Mucosa of descending colon (tissue), 3 donors: ENCODE measurements around the gene PCDHA8. TPM values are rescaled to one million over a fixed set of nuclear protein-coding genes. Genes with fewer than 3 reads are reported as not detected.

Experiments
- ATAC-seq: fragments of 200-7000 bp; cut with Tn5 transposase; one replicate; pipeline ENCODE4 v1.9.1; 2020; ENCODE audit warnings: mild to moderate bottlenecking, moderate library complexity
- DNase-seq, 3 donors: peaks; one replicate each; pipeline ENCODE4 v3.0.0-alpha.2; 2020
- H3K36me3 ChIP-seq: fragments of 200-600 bp; one replicate; pipeline ENCODE4 v1.8.0; 2021; ENCODE audit warnings: low read depth, mild to moderate bottlenecking
- H3K4me1 ChIP-seq: fragments of 200-600 bp; one replicate; pipeline ENCODE4 v1.8.0; 2021; ENCODE audit warnings: low read depth, mild to moderate bottlenecking
- H3K4me3 ChIP-seq: fragments of 200-600 bp; one replicate; pipeline ENCODE4 v1.8.0; 2021; ENCODE audit warnings: mild to moderate bottlenecking
- H3K9me3 ChIP-seq: fragments of 200-600 bp; one replicate; pipeline ENCODE4 v1.8.0; 2021; ENCODE audit warnings: mild to moderate bottlenecking
- intact Hi-C, 2 donors: fragments of 100-400 bp; cut with DNase I in 1 of 2; cut with micrococcal nuclease in 1 of 2; formaldehyde crosslinking; loops; one replicate each; pipeline versions ENCODE4 v1.11.0 to v1.11.1; 2022; cut with DNase I, micrococcal nuclease
- total RNA-seq, 3 donors: library from RNA; stranded (reverse); fragmentation: NEBNext Ultra II Directional in 2 of 3; extraction: Animal tissue kit (Norgen Biotek cat#: 25700) in 2 of 3; gene quantifications; one replicate each; pipeline versions ENCODE4 v1.2.1 to v1.2.4, GENCODE V29; 2021 to 2023
- TF ChIP-seq, protein P1 (sequence below): fragments of 200-600 bp; IDR thresholded peaks from one replicate; pipeline ENCODE4 v1.8.0; 2022; ENCODE audit warnings: antibody characterized with exemption, mild to moderate bottlenecking
- donor health status: DM: no; HTN: no; CAD: no; lungs with moderate emphysema.
- donor health status: DM: no; HTN: no; CAD: no.
- donor health status: DM: no; HTN: yes; CAD: no.

Gene PCDHA8
- total RNA-seq, 3 donors from 2014 or later: 0.14 to 0.19 TPM; not detected in 1

DNA sequence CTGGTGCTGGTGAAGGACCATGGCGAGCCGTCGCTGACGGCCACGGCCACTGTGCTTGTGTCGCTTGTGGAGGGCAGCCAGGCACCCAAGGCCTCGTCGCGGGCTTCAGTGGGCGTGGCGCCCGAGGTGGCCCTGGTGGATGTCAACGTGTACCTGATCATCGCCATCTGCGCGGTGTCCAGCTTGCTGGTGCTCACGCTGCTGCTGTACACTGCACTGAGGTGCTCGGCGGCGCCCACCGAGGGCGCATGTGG lies 16.9 kb downstream of the PCDHA8 start:
- Histone ChIP-seq H3K9me3 (peaks cover 45% of the 10 kb centered on the region), H3K36me3 (no peaks in the 10 kb centered on the region), H3K4me3 (no peak overlapping the region), H3K4me1 (no peaks in the 10 kb centered on the region)
- ATAC-seq (no peak), DNase-seq (no peak)
- intact Hi-C loops: no loop called here
- TF ChIP-seq, protein P1, sequence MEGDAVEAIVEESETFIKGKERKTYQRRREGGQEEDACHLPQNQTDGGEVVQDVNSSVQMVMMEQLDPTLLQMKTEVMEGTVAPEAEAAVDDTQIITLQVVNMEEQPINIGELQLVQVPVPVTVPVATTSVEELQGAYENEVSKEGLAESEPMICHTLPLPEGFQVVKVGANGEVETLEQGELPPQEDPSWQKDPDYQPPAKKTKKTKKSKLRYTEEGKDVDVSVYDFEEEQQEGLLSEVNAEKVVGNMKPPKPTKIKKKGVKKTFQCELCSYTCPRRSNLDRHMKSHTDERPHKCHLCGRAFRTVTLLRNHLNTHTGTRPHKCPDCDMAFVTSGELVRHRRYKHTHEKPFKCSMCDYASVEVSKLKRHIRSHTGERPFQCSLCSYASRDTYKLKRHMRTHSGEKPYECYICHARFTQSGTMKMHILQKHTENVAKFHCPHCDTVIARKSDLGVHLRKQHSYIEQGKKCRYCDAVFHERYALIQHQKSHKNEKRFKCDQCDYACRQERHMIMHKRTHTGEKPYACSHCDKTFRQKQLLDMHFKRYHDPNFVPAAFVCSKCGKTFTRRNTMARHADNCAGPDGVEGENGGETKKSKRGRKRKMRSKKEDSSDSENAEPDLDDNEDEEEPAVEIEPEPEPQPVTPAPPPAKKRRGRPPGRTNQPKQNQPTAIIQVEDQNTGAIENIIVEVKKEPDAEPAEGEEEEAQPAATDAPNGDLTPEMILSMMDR: no peak

DNA sequence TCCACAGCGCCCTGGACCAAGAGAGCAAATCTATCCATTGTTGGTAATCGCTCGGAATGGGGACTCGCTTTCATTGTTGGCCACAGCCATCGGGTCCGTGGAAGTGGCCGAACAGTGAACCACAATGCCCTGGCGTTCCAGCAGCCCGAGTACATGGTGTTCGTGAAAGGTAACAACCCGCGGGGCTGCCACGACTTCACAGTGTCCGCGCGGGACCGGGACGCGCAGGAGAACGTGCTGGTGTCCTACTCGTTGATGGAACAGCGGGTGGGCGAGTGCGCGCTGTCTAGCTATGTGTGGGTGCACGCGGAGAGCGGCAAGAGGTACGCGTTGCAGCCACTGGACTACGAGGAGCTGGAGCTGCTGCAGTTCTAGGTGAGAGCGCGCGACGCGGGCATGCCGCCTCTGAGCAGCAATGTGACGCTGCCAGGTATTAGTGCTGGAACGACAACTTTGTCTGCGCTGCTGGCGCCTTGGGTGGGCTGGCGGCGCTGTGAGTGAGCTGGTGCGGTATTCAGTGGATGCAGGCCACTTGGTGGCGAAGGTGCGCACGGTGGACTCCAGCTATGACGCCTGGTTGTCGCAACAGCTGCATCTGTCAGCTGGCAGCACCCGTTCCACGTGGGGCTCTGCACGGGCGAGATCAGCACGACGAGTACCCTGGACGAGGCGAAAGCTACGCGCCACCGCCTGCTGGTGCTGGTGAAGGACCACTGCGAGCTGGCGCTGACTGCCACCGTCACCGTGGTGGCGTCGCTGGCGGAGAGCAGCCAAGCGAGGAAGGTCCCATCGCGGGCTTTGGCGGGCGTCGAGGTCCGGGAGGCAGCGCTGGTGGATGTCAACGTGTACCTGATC lies 21.7 kb downstream of the PCDHA8 start:
- intact Hi-C loops: no loop called here
- TF ChIP-seq, protein P1: no peak
- peaks cover 38% of the 10 kb centered on the region for H3K9me3 ChIP-seq
- no peaks in the 10 kb centered on the region for H3K36me3 ChIP-seq
- ATAC-seq: no peak
- DNase-seq: no peak
- H3K4me1 ChIP-seq: no peaks in the 10 kb centered on the region
- H3K4me3 ChIP-seq: no peak overlapping the region

DNA sequence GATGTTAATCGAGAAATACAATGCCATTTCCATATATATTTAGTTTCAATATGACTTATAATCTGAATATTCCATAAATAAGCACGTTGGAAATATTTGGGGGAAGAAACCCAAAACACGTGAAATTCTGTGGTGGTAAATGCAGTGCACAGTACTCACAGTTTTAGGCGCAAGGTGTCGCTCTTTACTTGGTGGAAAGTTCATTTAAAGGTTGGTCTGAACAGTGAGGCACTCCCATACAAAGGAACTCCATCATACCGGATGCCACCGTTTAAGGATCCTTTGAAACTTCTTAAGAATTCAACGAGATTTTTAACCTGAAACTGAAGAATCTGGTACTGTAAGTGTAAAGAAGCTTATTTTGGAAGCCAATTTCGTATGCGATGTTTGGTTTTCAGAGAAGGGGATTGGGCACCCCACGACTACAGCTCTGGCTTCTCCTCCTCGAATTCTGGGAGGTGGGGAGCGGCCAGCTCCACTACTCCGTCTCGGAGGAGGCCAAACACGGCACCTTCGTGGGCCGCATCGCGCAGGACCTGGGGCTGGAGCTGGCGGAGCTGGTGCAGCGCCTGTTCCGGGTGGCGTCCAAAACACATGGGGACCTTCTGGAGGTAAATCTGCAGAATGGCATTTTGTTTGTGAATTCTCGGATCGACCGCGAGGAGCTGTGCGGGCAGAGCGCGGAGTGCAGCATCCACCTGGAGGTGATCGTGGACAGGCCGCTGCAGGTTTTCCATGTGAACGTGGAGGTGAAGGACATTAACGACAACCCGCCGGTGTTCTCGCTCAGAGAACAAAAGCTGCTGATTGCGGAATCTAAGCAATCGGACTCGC lies 28.0 kb downstream of the PCDHA8 start, which contains the start of gene PCDHA11:
Gene PCDHA11 (plus strand): TSS at position 237 of the 834 bp plus-strand sequence. CDS start 147 bp downstream, at position 384.
- intact Hi-C loops: no loop called here

DNA sequence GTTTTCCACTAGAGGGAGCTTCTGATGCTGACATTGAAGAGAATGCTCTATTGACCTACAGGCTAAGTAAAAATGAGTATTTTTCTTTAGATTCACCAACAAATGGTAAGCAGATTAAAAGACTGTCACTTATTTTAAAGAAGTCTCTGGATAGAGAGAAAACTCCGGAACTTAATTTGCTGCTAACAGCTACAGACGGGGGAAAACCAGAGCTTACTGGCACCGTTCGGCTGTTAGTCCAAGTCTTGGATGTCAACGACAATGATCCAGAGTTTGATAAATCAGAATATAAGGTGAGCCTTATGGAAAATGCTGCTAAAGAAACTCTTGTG lies 28.5 kb downstream of the PCDHA8 start:
- ATAC-seq (no peak), DNase-seq (no peak)
- TF ChIP-seq, protein P1: no peak
- intact Hi-C loops: no loop called here
- Histone ChIP-seq H3K36me3 (no peaks in the 10 kb centered on the region), H3K4me1 (no peaks in the 10 kb centered on the region), H3K9me3 (peaks cover 38% of the 10 kb centered on the region), H3K4me3 (no peak overlapping the region)

More for the DNA sequence above, 28.0 kb downstream of the PCDHA8 start, which contains the start of gene PCDHA11:
- TF ChIP-seq, protein P1: no peak
- ATAC-seq (no peak), DNase-seq (no peak)
- H3K9me3 ChIP-seq: peaks cover 38% of the 10 kb centered on the region
- H3K4me1 ChIP-seq: no peaks in the 10 kb centered on the region
- no peaks in the 10 kb centered on the region for H3K36me3 ChIP-seq
- no peak within 1 kb of the TSS for H3K4me3 ChIP-seq

DNA sequence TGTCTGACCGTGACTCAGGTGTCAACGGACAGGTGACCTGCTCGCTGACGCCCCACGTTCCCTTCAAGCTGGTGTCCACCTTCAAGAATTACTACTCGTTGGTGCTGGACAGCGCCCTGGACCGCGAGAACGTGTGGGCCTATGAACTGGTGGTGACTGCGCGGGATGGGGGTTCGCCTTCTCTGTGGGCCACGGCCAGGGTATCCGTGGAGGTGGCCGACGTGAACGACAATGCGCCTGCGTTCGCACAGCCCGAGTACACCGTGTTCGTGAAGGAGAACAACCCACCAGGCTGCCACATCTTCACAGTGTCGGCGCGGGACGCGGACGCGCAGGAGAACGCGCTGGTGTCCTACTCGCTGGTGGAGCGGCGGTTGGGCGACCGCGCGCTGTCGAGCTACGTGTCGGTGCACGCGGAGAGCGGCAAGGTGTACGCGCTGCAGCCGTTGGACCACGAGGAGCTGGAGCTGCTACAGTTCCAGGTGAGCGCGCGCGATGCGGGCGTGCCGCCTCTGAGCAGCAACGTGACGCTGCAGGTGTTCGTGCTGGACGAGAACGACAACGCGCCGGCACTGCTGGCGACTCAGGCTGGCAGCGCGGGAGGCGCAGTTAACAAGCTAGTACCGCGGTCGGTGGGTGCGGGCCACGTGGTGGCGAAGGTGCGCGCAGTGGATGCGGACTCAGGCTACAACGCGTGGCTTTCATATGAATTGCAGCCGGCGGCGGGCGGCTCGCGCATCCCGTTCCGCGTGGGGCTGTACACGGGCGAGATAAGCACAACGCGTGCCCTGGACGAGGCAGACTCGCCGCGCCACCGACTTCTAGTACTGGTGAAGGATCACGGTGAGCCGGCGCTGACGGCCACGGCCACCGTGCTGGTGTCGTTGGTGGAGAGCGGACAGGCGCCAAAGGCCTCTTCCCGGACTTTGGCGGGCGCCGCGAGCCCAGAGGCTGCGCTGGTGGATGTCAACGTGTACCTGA lies 29.5 kb downstream of the PCDHA8 start:
- H3K36me3 ChIP-seq: no peaks in the 10 kb centered on the region
- intact Hi-C loops: no loop called here
- no peak overlapping the region for H3K4me3 ChIP-seq
- no peak for DNase-seq
- TF ChIP-seq, protein P1: no peak
- no peak for ATAC-seq
- H3K4me1 ChIP-seq: no peaks in the 10 kb centered on the region
- H3K9me3 ChIP-seq: peaks cover 45% of the 10 kb centered on the region
